DND-41 (cell line): Measurements from ENCODE around the gene MAMDC2.

Source experiments
- CTCF ChIP-seq: IDR thresholded peaks from 2 replicates; pipeline ENCODE4 v1.5.1; 2012; ENCODE audit warnings: borderline replicate concordance, low read length, moderate library complexity, mild to moderate bottlenecking; ENCODE audit not compliant: poor library complexity, severe bottlenecking; ENCODE audit errors: extremely low read depth
- EZH2 ChIP-seq: IDR thresholded peaks from 3 replicates; pipeline ENCODE4 v1.6.1; 2012; ENCODE audit warnings: borderline replicate concordance, low read depth, mild to moderate bottlenecking, moderate library complexity, low read length, inconsistent platforms; ENCODE audit not compliant: severe bottlenecking

- TF ChIP-seq CTCF, result no peak
- TF ChIP-seq EZH2, result no peak
Measured at GRCh38 chr9:70028287-70028686, 15.4 kb upstream of the MAMDC2 start.
